GM12873 (cell line): ENCODE data around the gene TRAF3IP1.
A peak's percentile ranks its signal among the peaks of the same experiment; 100 is the strongest.

Experiments used
- CTCF ChIP-seq: IDR thresholded peaks from 2 replicates; pipeline ENCODE4 v1.5.1; 2012; ENCODE audit warnings: low read depth, mild to moderate bottlenecking, moderate library complexity, low read length, control low read depth; ENCODE audit not compliant: insufficient read depth; ENCODE audit errors: missing control alignments

Gene TRAF3IP1

GRCh38 chr2:238285653-238286082 lies 34.6 kb upstream of the TRAF3IP1 start:
- no peak for TF ChIP-seq CTCF

GRCh38 chr2:238286095-238286494 lies 34.2 kb upstream of the TRAF3IP1 start:
- no peak for TF ChIP-seq CTCF

DNA sequence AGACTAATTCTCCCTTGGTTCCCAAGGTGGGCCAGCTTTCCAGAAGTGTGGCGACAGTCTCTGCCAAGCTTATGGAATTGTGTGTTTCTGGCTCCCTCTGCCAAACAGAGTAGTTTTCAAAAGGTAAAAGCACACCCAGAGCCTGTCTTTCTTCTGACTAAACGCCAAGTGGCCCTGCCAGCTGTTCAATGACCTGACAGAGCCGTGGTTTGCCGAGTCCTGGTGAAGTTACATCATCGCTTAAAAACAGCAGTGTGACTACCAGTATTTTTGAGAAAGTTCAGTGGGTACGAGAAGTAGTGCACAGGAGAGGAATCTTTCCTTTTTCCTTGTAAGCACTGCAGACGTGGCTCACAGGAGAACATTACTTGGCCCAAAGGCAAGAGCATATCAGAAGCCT lies 33.8 kb upstream of the TRAF3IP1 start:
- no peak for TF ChIP-seq CTCF

- no peak for TF ChIP-seq CTCF
Measured at GRCh38 chr2:238286987-238287736, 33.2 kb upstream of the TRAF3IP1 start.

DNA sequence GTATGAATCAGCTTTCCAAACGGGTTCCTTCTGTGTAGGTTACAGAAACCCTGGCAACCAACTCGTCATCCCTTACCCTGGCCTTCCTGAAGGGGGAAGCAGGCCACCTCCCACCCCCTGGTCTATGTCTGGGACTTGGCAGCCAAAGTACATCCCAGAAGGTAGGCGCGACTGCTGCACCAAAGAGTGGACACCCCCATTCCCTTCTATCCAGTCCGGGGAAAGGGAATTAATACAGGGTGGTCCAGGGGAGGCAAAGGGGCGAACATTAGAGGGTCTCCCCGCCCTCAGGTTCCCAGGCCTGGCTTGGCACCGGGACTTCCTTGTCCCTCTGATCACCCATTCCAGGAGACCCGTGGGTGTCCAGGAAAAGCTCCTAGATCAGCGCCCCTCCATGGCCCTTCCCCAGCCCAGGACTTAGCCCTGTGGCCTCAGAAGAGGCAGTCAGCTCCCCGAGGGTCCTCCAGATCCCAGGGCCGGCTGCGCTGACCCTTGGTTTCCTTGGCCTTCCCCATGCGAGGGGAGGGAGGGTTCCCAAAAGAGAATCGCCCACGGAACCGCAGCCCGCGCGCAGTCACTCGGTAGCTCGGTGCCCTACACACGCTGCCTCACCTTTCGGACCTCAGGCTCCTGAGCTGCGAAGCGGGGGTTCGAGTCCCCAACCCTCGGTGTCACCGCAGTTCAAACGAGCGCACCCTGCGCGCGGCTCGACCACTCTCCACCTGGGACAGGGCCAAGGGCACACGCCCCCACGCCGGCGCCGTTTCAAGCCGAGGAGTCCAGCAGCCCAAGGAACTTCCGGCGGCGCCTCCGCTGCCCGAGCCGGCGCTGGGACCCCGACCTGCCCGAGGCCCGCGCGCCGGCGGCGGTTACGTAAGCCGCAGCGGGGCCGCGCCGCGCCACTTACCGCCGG lies 32.3 kb upstream of the TRAF3IP1 start, which contains the start of gene PER2:
Gene PER2, minus strand, starts transcription at position 874 of the 913 bp plus-strand sequence. CDS start 10,674 bp downstream, outside the sequence.
- TF ChIP-seq CTCF, result peak; percentile 4

- peak; percentile 36 for TF ChIP-seq CTCF
Measured at GRCh38 chr2:238288650-238289573, 31.4 kb upstream of the TRAF3IP1 start.
